ENCODE data around the gene TAF8.
A peak's percentile ranks its signal among the peaks of the same experiment; 100 is the strongest.

Gene TAF8

DNA sequence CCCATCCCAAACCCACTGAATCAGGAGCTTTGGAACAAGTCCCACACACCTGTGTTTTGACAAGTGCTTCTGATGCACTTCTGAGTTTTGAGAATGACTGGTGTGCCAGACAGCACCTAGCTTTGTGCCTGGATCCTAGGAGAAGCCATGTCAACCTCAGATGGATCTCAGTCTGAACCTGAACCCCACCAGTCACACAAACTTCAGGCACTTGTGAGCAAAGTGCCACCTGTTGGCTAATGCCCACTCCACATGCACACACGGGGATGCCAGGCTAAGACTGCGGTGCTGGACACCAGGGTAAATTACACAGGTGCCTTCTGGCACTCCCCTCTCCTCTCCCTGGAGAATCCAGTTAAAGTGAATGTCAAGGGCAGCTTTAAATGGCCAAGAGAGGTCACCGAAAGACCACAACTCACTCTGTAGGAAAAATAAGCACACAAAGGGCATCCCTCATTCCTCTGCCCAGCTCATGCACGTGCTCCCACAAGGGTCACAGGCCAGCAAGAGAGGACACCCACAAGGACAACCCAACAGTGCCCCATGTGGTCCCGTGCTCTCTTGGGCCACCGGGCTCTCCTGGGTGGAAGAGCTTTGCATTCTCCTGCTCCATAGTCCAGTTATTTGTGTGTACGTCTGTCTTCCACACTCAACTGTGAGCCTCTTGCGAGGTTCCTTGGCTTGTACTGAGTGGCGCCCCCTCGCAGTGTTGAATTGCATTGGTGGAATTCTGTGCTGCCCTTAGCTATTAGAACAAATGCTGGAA lies 45.6 kb downstream of the TAF8 start:
- no peaks in the 10 kb centered on the region for H3K79me2 ChIP-seq (ENCODE audit: insufficient read depth, low read depth)
- H3K27me3 ChIP-seq (ENCODE audit: insufficient read depth, low read depth), result no peaks in the 10 kb centered on the region
- no peak overlapping the region for H2AFZ ChIP-seq (ENCODE audit: low read depth)
- H3K27ac ChIP-seq, result no peak overlapping the region
- H4K20me1 ChIP-seq (ENCODE audit: insufficient read depth), result no peaks in the 10 kb centered on the region
- H3K36me3 ChIP-seq (ENCODE audit: insufficient read depth), result no peaks in the 10 kb centered on the region
- TF ChIP-seq, protein P1, sequence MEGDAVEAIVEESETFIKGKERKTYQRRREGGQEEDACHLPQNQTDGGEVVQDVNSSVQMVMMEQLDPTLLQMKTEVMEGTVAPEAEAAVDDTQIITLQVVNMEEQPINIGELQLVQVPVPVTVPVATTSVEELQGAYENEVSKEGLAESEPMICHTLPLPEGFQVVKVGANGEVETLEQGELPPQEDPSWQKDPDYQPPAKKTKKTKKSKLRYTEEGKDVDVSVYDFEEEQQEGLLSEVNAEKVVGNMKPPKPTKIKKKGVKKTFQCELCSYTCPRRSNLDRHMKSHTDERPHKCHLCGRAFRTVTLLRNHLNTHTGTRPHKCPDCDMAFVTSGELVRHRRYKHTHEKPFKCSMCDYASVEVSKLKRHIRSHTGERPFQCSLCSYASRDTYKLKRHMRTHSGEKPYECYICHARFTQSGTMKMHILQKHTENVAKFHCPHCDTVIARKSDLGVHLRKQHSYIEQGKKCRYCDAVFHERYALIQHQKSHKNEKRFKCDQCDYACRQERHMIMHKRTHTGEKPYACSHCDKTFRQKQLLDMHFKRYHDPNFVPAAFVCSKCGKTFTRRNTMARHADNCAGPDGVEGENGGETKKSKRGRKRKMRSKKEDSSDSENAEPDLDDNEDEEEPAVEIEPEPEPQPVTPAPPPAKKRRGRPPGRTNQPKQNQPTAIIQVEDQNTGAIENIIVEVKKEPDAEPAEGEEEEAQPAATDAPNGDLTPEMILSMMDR (conservative IDR thresholded peaks at IDR 0.05; ENCODE audit: low read depth, low read length), result 0 out of 2 replicates have a peak, but pooled peaks have one; percentile 19
- H3K4me3 ChIP-seq (IDR thresholded peaks at IDR 0.05; ENCODE audit: insufficient read depth, low read depth, low read length), result no peak overlapping the region
- no peaks in the 10 kb centered on the region for H3K4me1 ChIP-seq (ENCODE audit: low read depth, poor library complexity, severe bottlenecking)
- no peak overlapping the region for H3K9ac ChIP-seq
- H3K4me2 ChIP-seq, result no peak overlapping the region

DNA sequence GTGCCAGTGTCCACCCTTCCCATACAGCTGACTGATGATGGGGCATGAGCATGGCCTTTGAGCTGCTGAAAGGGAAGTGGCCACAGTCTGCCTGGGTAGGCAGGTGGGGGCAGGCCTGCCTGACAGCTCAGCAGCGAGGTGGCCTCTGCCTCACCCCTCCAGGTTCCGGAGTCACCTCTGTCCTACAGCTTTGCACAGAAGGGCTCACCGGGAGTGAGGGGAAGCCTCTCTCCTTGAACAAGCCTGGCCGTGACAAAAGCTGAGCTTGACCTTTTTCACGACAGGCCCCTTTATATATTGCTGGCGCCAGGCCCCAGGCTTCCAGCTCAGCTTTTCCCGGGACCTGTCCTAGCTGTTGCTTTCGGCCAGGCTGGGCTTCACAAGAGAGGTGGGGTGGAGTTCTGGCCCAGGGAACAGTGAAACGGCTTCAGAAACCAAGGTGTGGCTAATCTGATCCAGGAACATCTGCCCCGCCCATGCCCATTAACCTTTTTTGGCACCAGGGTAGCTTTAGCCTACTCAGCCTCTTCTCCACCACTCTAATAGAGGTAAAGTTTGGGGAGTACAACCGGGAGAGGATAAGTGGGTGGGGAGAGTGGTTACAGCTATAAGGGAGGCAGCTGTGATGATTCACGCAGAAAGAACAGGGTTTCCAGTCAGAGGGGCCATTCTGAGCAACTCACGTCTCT lies 49.2 kb downstream of the TAF8 start:
- Histone ChIP-seq H3K4me2 (no peak overlapping the region), H3K79me2 (ENCODE audit: insufficient read depth, low read depth) (no peaks in the 10 kb centered on the region), H3K4me1 (ENCODE audit: low read depth, poor library complexity, severe bottlenecking) (no peaks in the 10 kb centered on the region), H3K27me3 (ENCODE audit: insufficient read depth, low read depth) (no peaks in the 10 kb centered on the region), H3K27ac (no peak overlapping the region), H3K9ac (no peak overlapping the region), H3K4me3 (IDR thresholded peaks at IDR 0.05; ENCODE audit: insufficient read depth, low read depth, low read length) (no peak overlapping the region), H4K20me1 (ENCODE audit: insufficient read depth) (no peaks in the 10 kb centered on the region), H2AFZ (ENCODE audit: low read depth) (no peak overlapping the region), H3K36me3 (ENCODE audit: insufficient read depth) (no peaks in the 10 kb centered on the region)
- TF ChIP-seq, protein P1 (conservative IDR thresholded peaks at IDR 0.05; ENCODE audit: low read depth, low read length), result no peak

GRCh38 chr6:42100029-42100901 lies 49.9 kb downstream of the TAF8 start:
- H3K9ac ChIP-seq, result no peak overlapping the region
- H3K4me1 ChIP-seq (ENCODE audit: low read depth, poor library complexity, severe bottlenecking), result no peaks in the 10 kb centered on the region
- no peaks in the 10 kb centered on the region for H3K79me2 ChIP-seq (ENCODE audit: insufficient read depth, low read depth)
- H3K36me3 ChIP-seq (ENCODE audit: insufficient read depth), result no peaks in the 10 kb centered on the region
- H3K27me3 ChIP-seq (ENCODE audit: insufficient read depth, low read depth), result no peaks in the 10 kb centered on the region
- no peak overlapping the region for H3K4me2 ChIP-seq
- no peak overlapping the region for H3K27ac ChIP-seq
- TF ChIP-seq, protein P1 (conservative IDR thresholded peaks at IDR 0.05; ENCODE audit: low read depth, low read length), result no peak
- no peak overlapping the region for H2AFZ ChIP-seq (ENCODE audit: low read depth)
- no peaks in the 10 kb centered on the region for H4K20me1 ChIP-seq (ENCODE audit: insufficient read depth)
- H3K4me3 ChIP-seq (IDR thresholded peaks at IDR 0.05; ENCODE audit: insufficient read depth, low read depth, low read length), result no peak overlapping the region

DNA sequence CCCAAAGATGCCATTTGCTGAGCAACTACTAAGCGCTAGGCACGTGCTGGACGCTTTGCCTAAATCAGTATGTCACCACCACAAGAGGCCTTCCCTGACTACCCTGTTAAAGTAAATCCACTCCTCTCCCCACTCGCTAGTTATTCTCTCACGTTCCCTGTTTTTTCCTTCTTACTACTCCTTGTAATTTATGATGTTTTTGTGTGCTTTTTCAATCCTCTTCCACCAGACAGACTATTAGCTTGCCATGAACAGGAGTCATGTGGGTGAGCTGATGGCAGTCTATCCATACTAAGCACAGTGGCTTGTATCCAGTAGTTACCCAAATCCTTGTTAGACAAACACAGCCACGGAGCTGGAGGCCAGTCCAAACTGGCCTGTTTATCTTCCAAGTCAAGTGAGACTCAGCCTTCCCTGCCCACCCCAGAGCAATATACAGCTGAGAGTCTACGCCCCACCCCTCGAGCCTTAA lies 50.9 kb downstream of the TAF8 start:
- no peak overlapping the region for H3K4me2 ChIP-seq
- no peak overlapping the region for H2AFZ ChIP-seq (ENCODE audit: low read depth)
- H3K4me1 ChIP-seq (ENCODE audit: low read depth, poor library complexity, severe bottlenecking), result no peaks in the 10 kb centered on the region

More for the DNA sequence above, 50.9 kb downstream of the TAF8 start:
- H3K9ac ChIP-seq, result no peak overlapping the region
- no peak overlapping the region for H3K4me3 ChIP-seq (IDR thresholded peaks at IDR 0.05; ENCODE audit: insufficient read depth, low read depth, low read length)
- no peaks in the 10 kb centered on the region for H4K20me1 ChIP-seq (ENCODE audit: insufficient read depth)
- no peaks in the 10 kb centered on the region for H3K27me3 ChIP-seq (ENCODE audit: insufficient read depth, low read depth)
- TF ChIP-seq, protein P1 (conservative IDR thresholded peaks at IDR 0.05; ENCODE audit: low read depth, low read length), result no peak
- H3K27ac ChIP-seq, result no peak overlapping the region
- no peaks in the 10 kb centered on the region for H3K36me3 ChIP-seq (ENCODE audit: insufficient read depth)
- no peaks in the 10 kb centered on the region for H3K79me2 ChIP-seq (ENCODE audit: insufficient read depth, low read depth)
